T follicular helper cell (primary cell): ENCODE results near the gene ATP9A.

ENCODE experiments used
- DNase-seq: peaks from one replicate; pipeline ENCODE4 v3.0.0-alpha.2; 2020; ENCODE audit warnings: low read depth

The ATP9A gene

GRCh38 chr20:51600950-51601349 lies 167.2 kb downstream of the ATP9A start:
- no peak for DNase-seq

- no peak for DNase-seq
Observed at GRCh38 chr20:51600016-51600420, 168.2 kb downstream of the ATP9A start.

GRCh38 chr20:51598556-51598955 lies 169.6 kb downstream of the ATP9A start:
- DNase-seq, result no peak

GRCh38 chr20:51597389-51598231 lies 170.6 kb downstream of the ATP9A start:
- no peak for DNase-seq

- no peak for DNase-seq
Observed at GRCh38 chr20:51596668-51597388, 171.4 kb downstream of the ATP9A start.

GRCh38 chr20:51595744-51596143 lies 172.4 kb downstream of the ATP9A start:
- no peak for DNase-seq

GRCh38 chr20:51595058-51595532 lies 173.1 kb downstream of the ATP9A start:
- peak; percentile 54 for DNase-seq

- DNase-seq, result no peak
Observed at GRCh38 chr20:51594236-51595057, 173.7 kb downstream of the ATP9A start.

GRCh38 chr20:51593584-51593983 lies 174.6 kb downstream of the ATP9A start:
- DNase-seq, result no peak

GRCh38 chr20:51592564-51592963 lies 175.6 kb downstream of the ATP9A start:
- no peak for DNase-seq

- DNase-seq, result no peak
Observed at GRCh38 chr20:51591871-51592270, 176.3 kb downstream of the ATP9A start.

GRCh38 chr20:51588762-51589161 lies 179.4 kb downstream of the ATP9A start:
- DNase-seq, result no peak

GRCh38 chr20:51587145-51587544 lies 181.0 kb downstream of the ATP9A start:
- no peak for DNase-seq

GRCh38 chr20:51586005-51586440 lies 182.2 kb downstream of the ATP9A start:
- no peak for DNase-seq

GRCh38 chr20:51585148-51585547 lies 183.0 kb downstream of the ATP9A start:
- DNase-seq, result no peak

GRCh38 chr20:51584737-51585136 lies 183.5 kb downstream of the ATP9A start:
- DNase-seq, result no peak

- DNase-seq, result no peak
Observed at GRCh38 chr20:51584116-51584515, 184.1 kb downstream of the ATP9A start.

- no peak for DNase-seq
Observed at GRCh38 chr20:51583499-51583898, 184.7 kb downstream of the ATP9A start.

- DNase-seq, result no peak
Observed at GRCh38 chr20:51583073-51583472, 185.1 kb downstream of the ATP9A start.

GRCh38 chr20:51581571-51581970 lies 186.6 kb downstream of the ATP9A start:
- DNase-seq, result no peak

- no peak for DNase-seq
Observed at GRCh38 chr20:51579137-51579536, 189.1 kb downstream of the ATP9A start.

- DNase-seq, result no peak
Observed at GRCh38 chr20:51578145-51578459, 190.1 kb downstream of the ATP9A start.
